Right ventricle myocardium superior (tissue), 1 donor: ENCODE results near the gene EPHB1. TPM values are rescaled to one million over a fixed set of nuclear protein-coding genes. Genes with fewer than 3 reads are reported as not detected.

Source experiments
- ATAC-seq: fragments of 200-7000 bp; cut with Tn5 transposase; one replicate; pipeline ENCODE4 v1.9.1; 2020; ENCODE audit warnings: mild to moderate bottlenecking; ENCODE audit not compliant: poor library complexity
- DNase-seq: peaks from one replicate; pipeline ENCODE4 v3.0.0-alpha.2; 2020
- intact Hi-C: fragments of 100-400 bp; cut with DNase I; formaldehyde crosslinking; loops from one replicate; pipeline ENCODE4 v1.11.2; 2022
- total RNA-seq: library from RNA; stranded (reverse); fragmentation: NEBNext Ultra II Directional; extraction: Animal tissue kit (Norgen Biotek cat#: 25700); gene quantifications from one replicate; pipeline ENCODE4 v1.2.1, GENCODE V29; 2021
- donor health status: DM: no; HTN: yes; CAD: no; lungs with severe emphysema.

EPHB1 gene
- total RNA-seq, 1 donor from 2014 or later: 1.1 TPM

DNA sequence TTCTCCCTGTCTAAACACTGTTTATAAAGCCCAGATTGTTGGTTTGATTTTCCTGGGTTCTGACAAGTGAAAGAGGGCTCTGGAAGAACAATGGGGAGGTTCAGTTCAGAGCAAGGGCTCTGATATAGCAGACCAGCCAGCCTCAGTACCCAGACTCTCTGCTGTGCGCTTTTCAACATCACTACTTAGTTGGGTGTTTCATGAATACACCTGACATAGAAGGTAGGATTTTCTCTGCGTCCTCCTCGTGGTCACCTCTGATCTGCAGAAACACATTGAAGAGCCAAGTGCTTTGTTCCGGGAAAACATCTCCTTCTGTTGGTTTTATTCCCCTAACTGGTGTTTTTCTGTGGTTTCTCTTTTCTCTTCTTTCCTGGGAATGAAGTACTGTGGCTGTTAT, 99.5 kb downstream of the EPHB1 start:
- ATAC-seq: no peak
- intact Hi-C loops: no loop called here
- no peak for DNase-seq

DNA sequence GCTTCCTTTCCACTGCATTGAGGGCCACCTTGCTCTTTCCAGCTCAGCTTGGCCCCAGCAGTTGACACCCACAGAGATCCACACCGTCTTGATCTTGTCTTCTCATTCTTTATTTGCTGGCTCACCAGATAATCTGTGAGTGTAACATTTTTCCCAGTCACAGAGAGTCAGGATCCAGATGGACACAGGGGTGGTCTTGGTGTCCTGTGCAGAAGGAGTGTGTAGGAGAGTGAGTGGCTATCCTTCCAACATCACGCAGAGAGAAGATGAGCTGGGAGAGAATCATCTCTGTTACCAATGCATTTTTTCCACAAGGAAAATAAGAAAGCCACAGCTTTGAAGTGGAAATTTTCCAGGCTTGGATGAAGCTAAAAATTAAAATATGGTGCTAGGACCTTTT, 100.1 kb downstream of the EPHB1 start:
- DNase-seq (no peak), ATAC-seq (no peak)
- intact Hi-C loops: no loop called here

GRCh38 chr3:134896141-134896540, 101.1 kb downstream of the EPHB1 start:
- ATAC-seq (no peak), DNase-seq (no peak)
- intact Hi-C loops: no loop called here

DNA sequence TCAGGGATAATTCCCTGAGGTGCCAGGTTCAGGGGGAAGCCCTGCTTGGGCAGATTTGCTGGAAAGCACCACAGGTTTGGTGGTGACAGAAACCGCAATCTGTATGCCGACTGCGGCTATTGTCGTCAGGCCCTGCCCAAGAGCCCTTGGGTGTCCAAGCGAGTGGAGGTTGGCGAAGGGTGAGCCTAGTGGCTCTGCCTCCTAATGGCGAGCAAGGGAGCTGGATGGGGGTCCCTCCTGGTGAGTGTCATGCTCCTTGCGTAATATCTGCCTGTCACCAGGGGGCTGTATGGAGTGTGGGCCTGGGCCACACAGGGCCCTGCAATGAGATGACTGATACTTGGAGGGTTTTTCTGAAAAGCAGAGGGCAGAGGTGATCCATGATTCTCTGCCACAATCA, 101.6 kb downstream of the EPHB1 start:
- DNase-seq: no peak
- ATAC-seq: no peak
- intact Hi-C loops: no loop called here

GRCh38 chr3:134897391-134898141, 102.5 kb downstream of the EPHB1 start:
- DNase-seq: no peak
- intact Hi-C loops: no loop called here
- no peak for ATAC-seq

- intact Hi-C loops: no loop called here
- DNase-seq: no peak
- ATAC-seq: peak; percentile 67
These were observed 103.2 kb downstream of the EPHB1 start for GRCh38 chr3:134898181-134898754.

- intact Hi-C loops: no loop called here
- no peak for DNase-seq
- ATAC-seq: no peak
These were observed 104.7 kb downstream of the EPHB1 start for GRCh38 chr3:134899786-134900185.

DNA sequence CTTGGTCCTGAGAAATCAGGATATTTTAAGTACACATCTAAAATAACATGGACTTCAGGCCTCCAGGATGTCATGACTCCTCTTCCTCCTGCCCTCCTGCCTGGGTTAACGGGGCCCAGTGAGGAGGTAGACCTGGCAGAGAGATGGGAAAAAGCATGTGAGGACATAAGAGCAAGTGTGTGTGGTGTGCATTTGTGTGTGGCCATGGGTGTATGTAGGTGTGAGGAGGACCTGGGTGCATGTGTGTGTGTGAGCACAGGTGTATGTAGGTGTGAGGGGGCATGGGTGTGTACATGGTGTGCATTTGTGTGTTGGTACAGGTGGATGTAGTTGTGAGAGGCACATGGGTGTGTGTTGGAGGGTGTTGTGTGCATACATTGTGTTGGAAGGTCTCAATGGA, 105.4 kb downstream of the EPHB1 start:
- no peak for ATAC-seq
- intact Hi-C loops: no loop called here
- DNase-seq: no peak

GRCh38 chr3:134901461-134901860, 106.4 kb downstream of the EPHB1 start:
- ATAC-seq: no peak
- no peak for DNase-seq
- intact Hi-C loops: no loop called here

- DNase-seq (no peak), ATAC-seq (no peak)
- intact Hi-C loops: no loop called here
These were observed 108.8 kb downstream of the EPHB1 start for GRCh38 chr3:134903837-134904236.

- no peak for ATAC-seq
- intact Hi-C loops: no loop called here
- DNase-seq: no peak
These were observed 109.2 kb downstream of the EPHB1 start for GRCh38 chr3:134904241-134904771.

- DNase-seq (no peak), ATAC-seq (peak; percentile 29)
- intact Hi-C loops: no loop called here
These were observed 110.0 kb downstream of the EPHB1 start for GRCh38 chr3:134904776-134905646.

- DNase-seq: no peak
- ATAC-seq: no peak
- intact Hi-C loops: no loop called here
These were observed 110.5 kb downstream of the EPHB1 start for GRCh38 chr3:134905647-134905935.

DNA sequence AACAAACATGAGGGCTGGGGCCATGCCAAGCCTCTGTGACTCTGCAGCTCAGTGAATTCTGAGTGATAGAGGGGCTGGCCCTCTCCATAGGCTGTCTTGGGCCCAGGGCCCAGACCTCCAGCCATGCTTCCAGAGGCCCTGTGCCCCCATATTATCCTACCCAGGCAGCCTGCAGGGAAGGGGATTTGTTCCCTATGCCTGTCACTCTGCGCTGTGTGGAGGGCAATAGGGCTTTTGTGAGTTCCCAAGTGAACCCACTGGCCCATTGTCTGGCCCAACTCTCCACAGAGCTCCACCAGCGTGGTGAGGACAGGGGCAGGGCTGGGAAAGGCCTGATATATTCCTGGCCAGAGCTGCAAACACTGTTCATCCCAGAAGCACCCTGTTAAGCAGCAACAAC, 113.2 kb downstream of the EPHB1 start:
- intact Hi-C loops: no loop called here
- no peak for DNase-seq

GRCh38 chr3:134910026-134910425, 115.0 kb downstream of the EPHB1 start:
- no peak for ATAC-seq
- intact Hi-C loops: no loop called here
- DNase-seq: no peak

More for the DNA sequence above, 113.2 kb downstream of the EPHB1 start:
- no peak for ATAC-seq

- DNase-seq: no peak
- intact Hi-C loops: no loop called here
- no peak for ATAC-seq
These were observed 116.8 kb downstream of the EPHB1 start for GRCh38 chr3:134911586-134912548.

DNA sequence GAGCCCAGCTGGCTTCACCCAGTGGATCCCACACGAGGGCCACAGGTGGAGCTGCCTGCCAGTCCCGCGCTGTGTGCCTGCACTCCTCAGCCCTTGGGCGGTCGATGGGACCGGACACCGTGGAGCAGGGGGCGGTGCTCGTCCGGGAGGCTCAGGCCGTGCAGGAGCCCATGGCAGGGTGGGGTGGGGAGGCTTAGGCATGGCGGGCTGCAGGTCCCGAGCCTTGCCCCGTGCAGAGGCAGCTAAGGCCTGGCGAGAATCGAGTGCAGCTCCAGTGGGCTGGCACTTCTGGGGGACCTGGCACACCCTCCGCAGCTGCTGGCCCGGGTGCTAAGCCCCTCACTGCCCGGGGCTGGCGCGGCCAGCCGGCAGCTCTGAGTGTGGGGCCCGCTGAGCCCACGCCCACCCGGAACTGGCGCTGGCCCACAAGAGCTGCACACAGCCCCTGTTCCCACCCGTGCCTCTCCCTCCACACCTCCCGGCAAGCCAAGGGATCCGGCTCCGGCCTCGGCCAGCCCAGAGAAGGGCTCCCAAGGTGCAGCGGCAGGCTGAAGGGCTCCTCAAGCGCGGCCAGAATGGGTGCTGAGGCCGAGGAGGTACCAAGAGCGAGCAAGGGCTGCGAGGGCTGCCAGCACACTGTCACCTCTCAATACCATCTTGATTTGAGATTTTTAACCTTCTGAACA, 121.4 kb downstream of the EPHB1 start:
- DNase-seq (no peak), ATAC-seq (no peak)
- intact Hi-C loops: no loop called here

DNA sequence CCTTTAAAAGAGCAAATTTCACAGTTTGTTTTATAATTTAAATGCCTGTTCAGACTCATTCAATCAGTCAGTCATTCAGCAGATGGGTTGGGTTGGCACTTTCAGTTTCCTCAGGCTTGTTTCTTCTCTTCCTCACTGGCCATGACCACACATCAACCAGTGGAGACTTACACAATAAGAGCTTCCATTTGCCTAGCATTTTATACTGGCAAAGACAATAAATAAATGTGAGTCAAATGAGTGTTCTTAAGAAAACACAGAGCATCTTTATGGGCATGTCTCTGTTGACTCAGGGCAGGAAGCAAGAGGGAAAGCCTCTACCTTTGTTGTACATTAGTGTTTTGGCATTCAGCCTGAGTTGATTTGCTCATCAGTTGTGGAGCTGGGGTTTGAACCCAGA, 122.6 kb downstream of the EPHB1 start:
- DNase-seq (no peak), ATAC-seq (no peak)
- intact Hi-C loops: no loop called here
